Activated CD8-positive, alpha-beta memory T cell treated with anti-CD3 and anti-CD28 coated beads for 36 hours (primary cell): ENCODE measurements around the gene CCDC134. TPM values are rescaled to one million over a fixed set of nuclear protein-coding genes. Genes with fewer than 3 reads are reported as not detected.

Experiments used
- CTCF ChIA-PET: fragments of 350-600 bp; sonication (Branson Sonifier 250); formaldehyde crosslinking; loops from one replicate; lab custom pipeline; 2021; ENCODE audit warnings: antibody characterized with exemption; lab: Charles Lee
- POLR2A ChIA-PET: fragments of 350-600 bp; sonication (Branson Sonifier 250); formaldehyde crosslinking; loops from one replicate; lab custom pipeline; 2021; ENCODE audit warnings: antibody characterized with exemption; lab: Charles Lee
- total RNA-seq, 2 experiments: library from RNA; stranded (reverse); gene quantifications; one replicate each; pipeline ENCODE4 v1.2.3, GENCODE V29; 2021

The CCDC134 gene
- 10 to 100 TPM; 16.3 to 17.2 TPM for total RNA-seq

DNA sequence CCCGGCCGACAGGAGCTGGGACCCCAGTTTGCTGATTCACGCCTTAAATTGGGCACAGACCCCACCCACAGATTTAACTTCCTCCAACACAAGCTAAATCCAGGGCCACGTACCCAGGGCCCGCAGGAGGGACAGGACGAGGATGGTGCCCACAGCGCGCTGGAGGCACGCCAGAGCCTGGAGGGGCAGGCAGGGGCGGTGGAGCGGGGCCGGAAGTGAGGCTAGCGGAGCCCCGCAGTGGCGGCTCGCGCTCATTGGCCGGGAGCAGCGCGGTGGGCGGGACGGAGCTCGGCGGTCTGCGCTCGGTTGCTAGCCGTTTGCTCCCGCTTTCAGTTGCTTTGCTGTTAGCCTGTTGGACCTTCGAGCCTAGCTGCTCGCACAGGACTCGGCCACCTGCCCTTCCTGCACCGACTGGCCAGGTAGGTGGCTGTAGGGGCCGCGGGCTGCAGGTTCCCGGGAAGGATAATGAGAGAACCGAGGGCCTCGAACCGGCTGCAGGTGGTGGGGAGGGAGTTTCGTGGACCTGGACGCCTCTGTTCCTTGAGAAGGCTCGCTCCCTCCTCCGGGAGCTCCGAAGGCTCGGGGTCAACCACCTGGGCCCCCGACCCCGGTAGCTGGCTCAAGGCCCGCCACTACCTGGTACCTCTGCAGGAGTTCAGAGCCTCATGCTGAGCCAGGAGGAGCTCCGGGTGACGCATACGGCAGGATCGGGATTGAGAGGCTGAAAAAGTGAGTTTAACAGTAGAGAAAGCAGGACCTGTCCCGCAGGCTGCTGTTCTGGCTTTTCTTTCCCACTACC is at the start of gene CCDC134:
Gene CCDC134 (plus strand): TSS at position 332 of the 799 bp plus-strand sequence. CDS start 8,212 bp downstream, outside the sequence.
- POLR2A ChIA-PET, result interaction anchor here (0.5 to 3.3 kb wide), 22 partner anchors 7 to 198 kb away, joined by 3 to 69 read pairs (median 4); partner anchors contain the start of genes CENPM, MEI1, SREBF2 and TNFRSF13C
- CTCF ChIA-PET, result interaction anchor here (0.6 to 3.6 kb wide), 16 partner anchors 19 to 156 kb away, joined by 3 to 32 read pairs (median 4); partner anchors contain the start of genes MEI1, SREBF2 and TNFRSF13C

DNA sequence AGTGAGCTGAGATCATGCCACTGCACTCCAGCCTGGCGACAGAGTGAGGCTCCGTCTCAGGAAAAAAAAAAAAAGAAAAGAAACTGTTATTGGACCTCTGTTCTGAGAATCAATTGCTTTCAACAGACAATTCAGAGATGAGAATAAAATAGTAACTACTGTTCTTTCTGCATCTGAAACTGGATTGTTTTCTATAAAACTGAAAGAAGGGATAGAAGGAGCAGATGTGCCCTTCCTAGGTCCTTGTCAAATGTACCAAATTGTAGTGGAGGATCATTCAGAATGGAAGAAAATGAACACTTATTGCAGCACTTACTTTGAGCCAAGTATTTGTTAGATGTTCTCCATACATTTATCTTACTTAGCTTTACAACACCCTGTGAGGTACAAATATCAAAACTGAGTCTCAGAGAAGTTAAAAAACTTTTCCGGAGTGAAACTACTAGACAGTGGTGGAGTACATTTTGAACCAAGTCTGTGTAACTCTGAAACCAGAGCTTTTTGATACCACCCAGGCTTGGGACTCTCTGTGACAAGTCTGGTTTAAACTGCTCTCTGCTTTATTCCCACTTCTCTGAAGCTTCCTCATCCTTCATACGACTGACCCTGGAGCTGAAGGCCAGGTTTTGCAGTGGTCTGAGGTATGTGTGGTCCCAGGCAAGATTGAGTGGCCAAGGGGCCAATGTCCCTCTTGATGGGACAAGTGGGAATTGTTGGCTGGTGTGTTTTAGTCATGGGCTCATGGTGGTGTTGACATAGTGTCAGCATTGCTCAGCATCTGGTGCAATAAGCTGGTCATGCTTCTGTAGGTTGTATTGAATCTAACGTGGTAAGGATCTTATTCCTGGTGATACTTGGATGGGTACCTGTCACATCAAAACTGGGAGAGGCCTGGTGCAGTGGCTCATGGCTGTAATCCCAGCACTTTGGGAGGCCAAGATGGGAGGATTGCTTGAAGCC is 48.2 kb upstream of the CCDC134 start:
- CTCF ChIA-PET, result interaction anchor here (0.8 to 2.2 kb wide), 2 partner anchors 15 to 56 kb away, joined by 3 to 5 read pairs; no protein-coding TSS in a partner anchor
- POLR2A ChIA-PET, result interaction anchor here (0.6 kb wide), 1 partner anchor 11 kb away, joined by 3 read pairs; no protein-coding TSS in a partner anchor

DNA sequence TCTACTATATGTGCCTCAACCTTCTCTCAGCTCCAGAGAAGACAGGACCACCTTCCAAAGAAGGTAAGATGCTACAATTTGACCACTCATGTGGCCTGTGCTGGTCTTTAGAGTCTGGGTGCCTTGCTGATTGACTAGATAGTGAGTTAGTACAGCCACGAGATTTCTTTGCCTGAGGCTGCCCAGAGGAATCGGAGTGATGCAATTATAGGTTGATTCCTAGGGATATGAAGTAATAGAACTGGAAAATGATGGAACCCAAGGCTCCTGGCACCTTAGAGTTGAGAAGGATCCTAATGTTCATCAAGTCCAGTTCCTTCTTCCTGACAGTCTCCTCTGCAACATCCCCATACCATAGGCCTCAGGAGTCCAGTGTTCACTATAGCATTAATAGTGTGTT is 46.5 kb upstream of the CCDC134 start:
- POLR2A ChIA-PET, result no interaction called here
- CTCF ChIA-PET, result no interaction called here

DNA sequence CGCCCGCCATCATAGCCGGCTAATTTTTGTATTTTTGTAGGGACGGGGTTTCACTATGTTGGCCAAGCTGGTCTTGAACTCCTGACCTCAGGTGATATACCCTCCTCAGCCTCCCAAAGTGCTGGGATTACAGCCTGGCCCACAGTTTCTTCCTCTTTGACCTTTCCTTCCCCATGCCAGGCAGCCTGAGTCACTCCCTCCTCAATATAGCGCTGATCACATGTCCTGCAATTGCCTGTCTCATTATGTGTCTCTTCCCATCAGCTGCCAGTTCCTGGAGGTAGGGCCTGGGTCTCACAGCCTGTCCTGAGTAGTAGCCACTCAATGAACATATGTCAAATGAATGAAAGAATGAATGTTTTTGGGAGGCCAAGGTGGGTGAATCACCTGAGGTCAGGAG is 43.0 kb upstream of the CCDC134 start:
- CTCF ChIA-PET, result no interaction called here
- POLR2A ChIA-PET, result no interaction called here

DNA sequence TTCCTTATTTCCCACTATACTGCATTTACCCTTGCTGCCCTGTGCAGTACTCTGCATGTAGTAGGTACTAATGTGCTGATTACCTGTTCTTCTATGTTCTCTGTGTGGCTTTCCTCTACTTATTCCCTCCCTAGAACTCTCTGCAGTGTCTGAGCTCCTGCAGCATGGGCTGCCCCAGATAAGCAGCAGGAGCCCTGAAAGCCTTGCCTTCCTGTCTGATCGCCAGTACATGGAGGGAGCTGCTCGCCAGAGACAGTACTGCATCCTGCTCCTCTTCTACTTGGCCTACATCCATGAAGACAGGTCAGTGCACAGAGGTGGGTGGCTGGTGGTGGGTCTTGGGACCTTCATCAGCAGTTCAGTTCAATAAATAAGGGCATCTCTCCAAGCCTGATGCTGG is 42.2 kb upstream of the CCDC134 start:
- CTCF ChIA-PET, result no interaction called here
- POLR2A ChIA-PET, result no interaction called here

DNA sequence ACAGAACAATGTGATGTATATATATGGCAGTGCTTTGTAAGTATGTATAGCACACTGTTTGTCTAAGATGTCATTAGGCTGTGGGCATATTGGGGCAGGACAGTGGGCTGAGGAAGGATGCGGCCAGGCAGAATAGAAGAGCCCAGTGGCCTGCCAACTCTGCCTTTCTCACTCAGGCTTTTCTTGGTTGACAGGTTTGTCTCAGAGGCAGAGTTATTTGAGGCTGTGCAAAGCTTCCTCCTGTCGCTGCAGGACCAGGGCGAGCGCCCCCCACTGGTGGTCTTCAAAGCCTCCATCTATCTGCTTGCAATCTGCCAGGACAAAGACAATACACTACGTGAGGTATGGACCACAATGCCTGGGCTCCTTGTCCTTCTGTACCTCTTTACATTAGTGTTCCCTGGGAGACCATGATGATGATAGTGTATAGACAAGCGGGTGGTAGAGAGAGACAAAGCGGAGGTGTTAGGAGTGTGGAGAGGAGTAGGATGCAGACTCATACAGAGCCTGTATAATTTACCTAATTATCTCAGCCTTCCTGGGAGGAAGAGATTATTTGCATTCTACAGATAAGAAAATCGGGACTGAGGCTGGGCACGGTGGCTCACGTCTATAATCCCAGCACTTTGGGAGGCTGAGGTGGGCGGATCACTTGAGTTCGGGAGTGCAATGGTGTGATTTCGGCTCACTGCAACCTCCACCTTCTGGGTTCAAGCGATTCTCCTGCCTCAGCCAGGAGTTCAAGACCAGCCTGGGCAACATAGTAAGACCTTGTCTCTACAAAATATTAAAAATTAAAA is 37.3 kb upstream of the CCDC134 start:
- POLR2A ChIA-PET, result interaction anchor here (0.7 kb wide), 1 partner anchor 10 kb away, joined by 3 read pairs; no protein-coding TSS in a partner anchor
- CTCF ChIA-PET, result interaction anchor here (0.6 kb wide), 1 partner anchor 64 kb away, joined by 3 read pairs; the partner anchor contains the start of gene MEI1

DNA sequence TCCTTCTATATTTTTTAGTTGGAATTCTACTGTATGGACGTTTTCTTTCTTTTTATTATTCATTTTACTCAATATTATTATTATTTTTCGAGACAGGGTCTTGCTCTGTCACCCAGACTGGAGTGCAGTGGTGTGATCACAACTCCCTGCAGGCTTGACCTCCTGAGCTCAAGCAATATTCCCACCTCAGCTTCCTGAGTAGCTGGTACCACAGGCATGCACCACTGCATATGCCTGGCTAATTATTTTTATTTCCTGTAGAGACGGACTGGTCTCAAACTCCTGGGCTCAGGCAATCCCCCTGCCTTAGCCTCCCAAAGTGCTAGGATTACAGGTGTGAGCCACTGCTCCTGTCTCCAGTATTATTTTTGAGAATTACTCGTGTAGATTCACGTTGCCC is 34.0 kb upstream of the CCDC134 start:
- ChIA-PET POLR2A (no interaction called here), CTCF (interaction anchor here (0.8 kb wide), 1 partner anchor 29 kb away, joined by 3 read pairs; no protein-coding TSS in a partner anchor)

DNA sequence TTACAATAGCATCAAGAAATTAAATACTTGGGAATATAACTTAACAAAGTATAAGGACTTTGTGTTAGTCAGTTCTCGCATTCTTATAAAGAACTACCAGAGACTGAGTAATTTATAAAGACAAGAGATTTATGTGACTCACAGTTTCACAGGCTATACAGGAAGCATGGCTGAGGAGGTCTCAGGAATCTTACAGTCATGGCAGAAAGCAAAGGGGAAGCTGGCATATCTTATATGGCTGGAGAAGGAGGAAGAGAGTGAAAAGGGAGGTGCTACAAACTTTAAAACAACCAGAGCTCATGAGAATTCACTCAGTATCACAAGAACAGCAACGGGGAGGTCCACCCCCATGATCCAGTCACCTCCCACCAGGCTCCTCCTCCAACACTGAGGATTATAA is 32.0 kb upstream of the CCDC134 start:
- CTCF ChIA-PET, result no interaction called here
- POLR2A ChIA-PET, result no interaction called here

DNA sequence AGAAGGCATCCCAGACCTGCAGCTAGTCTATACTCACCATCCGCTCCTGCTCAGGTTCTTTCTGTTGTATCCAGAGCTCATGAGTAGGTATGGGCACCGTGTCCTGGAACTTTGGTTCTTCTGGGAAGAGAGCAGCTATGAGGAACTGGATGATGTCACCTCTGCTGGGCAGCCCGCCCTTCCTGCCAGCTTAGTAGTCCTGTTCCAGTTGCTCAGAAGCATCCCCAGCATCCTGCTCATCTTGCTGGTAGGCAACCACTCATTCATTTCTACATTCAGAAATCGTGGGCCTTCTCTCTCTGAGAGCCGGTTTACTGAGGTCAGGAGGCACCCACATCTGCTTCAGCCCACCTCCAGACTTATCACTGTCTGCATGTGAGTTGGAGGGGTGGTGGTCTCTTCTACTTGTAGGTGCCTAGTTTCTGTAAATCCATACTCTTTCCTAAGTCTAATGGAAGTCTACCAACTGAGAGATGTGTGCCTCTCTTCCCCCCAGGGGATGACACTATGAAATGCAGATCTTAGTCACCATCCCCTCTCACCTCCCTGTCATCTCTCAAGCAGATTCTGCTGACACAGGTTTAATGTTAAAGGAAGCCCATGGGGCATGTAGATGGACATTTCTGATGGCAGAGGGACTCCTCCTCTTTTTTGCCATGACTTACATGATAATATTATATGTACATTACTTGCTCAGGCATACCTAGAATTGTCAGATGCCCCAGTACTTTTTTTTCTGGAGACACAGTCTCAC is 29.6 kb upstream of the CCDC134 start:
- POLR2A ChIA-PET, result no interaction called here

DNA sequence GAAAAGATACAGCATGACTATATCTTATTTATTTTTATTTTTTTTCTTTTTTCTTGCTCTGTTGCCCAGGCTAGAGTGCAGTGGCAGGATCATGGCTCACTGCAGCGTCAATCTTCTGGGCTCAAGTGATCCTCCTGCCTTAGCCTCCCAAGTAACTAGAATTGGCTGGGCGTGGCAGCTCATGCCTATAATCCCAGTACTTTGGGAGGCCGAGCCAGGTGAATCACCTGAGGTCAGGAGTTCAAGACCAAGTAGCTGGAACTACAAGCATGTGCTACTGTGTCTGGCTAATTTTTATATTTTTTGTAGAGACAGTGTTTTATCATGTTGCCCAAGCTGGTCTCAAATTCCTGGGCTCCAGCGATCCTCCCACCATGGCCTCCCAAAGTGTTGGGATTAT is 28.3 kb upstream of the CCDC134 start:
- POLR2A ChIA-PET, result no interaction called here

More for the DNA sequence above, 29.6 kb upstream of the CCDC134 start:
- CTCF ChIA-PET, result interaction anchor here (0.6 kb wide), 1 partner anchor 88 kb away, joined by 3 read pairs; no protein-coding TSS in a partner anchor

DNA sequence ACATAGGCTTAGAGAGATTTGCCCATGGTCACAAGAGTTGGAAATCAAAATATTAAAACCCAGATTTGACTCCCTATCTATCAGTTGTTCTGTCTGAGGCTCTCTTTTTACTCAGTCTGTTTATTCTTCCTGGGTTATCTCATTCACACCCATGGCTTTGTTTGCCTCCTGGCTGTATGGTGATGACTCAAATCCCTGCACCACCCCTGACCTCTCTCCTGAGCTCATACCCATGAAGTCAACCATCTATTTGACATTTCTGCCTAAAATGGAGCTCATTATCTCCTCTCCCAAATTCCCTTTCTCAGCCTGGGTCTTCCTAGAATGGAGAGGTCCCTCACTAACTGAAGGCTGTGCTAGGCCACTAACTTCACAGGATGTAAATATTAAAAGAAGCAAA is 27.8 kb upstream of the CCDC134 start:
- POLR2A ChIA-PET, result no interaction called here
- CTCF ChIA-PET, result interaction anchor here (0.6 kb wide), 1 partner anchor 106 kb away, joined by 3 read pairs; no protein-coding TSS in a partner anchor

More for the DNA sequence above, 28.3 kb upstream of the CCDC134 start:
- CTCF ChIA-PET, result no interaction called here

DNA sequence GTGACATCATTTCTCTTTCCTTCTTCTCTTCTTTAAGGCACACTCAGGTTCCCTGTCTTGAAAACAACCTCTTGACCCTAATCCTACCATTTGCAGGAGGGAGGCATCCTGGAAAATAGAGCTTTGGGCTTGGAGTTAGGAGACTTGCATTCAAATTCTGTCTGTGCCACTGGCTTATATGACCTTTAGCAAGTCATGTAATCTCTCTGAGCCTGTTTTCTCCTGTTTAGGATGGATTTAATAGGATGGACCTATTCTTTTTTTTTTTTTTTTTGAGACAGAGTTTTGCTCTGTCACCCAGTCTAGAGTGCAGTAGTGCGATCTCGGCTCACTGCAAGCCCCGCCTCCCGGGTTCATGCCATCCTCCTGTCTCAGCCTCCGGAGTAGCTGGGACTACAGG is 25.1 kb upstream of the CCDC134 start:
- POLR2A ChIA-PET, result interaction anchor here (0.5 kb wide), 1 partner anchor 24 kb away, joined by 3 read pairs; no protein-coding TSS in a partner anchor
- CTCF ChIA-PET, result no interaction called here

DNA sequence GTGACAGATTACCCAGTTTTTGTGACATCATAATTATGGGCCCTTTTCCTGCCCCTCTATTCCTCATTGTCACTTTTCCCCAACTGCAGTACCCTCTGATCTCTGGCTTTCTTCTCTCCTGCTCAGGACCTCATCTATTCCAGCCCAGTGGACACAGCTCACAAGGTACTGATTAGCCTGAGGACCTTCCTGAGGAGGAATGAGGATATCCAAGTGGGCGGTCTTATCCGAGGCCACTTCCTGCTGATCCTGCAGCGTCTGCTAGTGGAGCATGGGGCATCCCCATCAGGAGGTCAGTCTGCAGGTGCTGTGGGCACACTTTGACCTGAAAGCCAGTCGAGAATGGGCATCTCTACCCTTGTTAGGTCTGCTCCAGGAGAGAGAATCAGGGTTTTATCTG is 24.5 kb upstream of the CCDC134 start:
- ChIA-PET CTCF (no interaction called here), POLR2A (no interaction called here)

DNA sequence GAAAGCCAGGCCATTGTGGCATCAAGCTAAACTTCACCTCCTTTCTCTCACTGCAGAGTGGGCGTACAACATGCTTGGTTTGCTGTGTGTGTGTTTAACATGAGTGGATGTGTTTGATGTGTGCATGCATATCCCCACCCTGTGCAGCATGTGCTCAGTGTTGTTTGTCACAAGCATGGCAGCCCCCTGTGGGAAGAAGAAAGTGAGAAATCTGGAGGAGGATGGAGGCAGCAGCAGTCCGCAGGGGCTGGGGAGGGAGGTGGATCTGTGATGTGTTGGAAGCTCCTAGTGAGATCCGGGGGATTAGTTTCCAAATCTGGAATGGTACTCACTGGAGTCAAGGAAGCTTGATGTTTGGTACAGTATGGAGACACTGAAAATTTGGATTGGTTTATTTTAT is 24.1 kb upstream of the CCDC134 start:
- CTCF ChIA-PET, result no interaction called here
- POLR2A ChIA-PET, result no interaction called here

DNA sequence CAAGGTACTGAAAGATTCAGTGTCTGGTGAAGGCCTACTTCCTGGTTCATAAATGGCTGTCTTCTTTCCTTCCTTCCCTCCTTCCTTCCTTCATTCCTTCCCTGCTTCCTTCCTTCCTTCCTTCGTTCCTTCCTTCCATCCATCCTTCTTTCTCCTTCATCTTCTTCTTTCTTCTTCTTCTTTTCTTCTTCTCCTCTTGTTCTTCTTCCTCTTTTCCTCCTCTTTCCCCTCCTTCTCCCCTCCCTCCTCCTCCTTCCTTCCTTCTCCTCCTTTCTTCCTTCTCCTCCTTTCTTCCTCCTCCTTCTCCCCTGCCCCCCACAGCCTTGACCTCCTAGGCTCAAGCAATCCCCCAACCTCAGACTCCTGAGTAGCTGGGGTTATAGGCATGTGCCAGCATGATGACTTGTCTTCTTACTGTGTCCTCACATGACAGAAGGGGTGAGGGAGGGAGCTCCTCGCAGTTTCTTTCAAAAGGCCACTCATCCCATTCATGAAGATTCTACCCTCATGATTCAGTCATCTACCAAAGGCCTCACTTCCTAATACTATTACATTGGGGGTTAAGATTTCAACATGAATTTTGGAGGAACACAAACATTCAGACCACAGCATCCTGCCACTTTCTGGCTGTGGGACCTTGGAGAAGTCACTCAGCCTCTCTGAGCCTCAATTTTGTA is 22.6 kb upstream of the CCDC134 start:
- POLR2A ChIA-PET, result no interaction called here
- CTCF ChIA-PET, result interaction anchor here (0.6 kb wide), 1 partner anchor 166 kb away, joined by 4 read pairs; no protein-coding TSS in a partner anchor

DNA sequence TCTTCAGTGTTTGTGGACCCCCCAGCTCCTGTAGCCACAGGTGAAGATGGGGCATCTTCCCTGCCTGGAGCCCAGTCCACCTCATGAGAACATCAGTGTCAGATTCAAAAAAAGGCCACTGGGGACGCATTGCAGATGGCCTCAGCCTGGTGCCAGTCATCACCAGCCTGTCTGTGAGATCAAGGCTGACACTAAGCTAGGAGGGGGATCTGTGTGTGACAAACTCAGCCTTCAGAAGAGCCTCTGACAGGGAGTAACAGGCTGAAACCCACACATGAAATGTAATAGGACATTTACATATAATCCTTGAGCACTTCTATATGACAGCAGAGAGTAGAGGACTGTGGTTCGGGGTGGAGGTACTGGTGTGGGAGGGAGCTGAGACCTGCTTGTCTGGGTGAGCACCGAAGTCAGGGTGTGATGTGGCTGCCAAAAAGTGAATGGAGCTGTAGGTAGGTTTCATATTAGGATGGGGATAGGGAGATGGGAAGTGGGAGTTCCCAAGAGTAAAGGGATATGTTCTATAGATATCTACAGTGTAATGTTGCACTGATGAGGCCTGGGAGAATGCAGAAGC is 20.5 kb upstream of the CCDC134 start:
- POLR2A ChIA-PET, result interaction anchor here (0.5 to 4.0 kb wide), 5 partner anchors 20 to 190 kb away, joined by 3 to 69 read pairs (median 3); partner anchors contain the start of genes CCDC134, DESI1, SREBF2 and XRCC6
- CTCF ChIA-PET, result interaction anchor here (0.6 to 4.5 kb wide), 6 partner anchors 10 to 91 kb away, joined by 3 to 32 read pairs (median 5); partner anchors contain the start of genes CCDC134 and SNU13
